ENCODE measurements around the gene ADAMTS20. TPM values are rescaled to one million over a fixed set of nuclear protein-coding genes. Genes with fewer than 3 reads are reported as not detected.

ADAMTS20 gene
- total and polyA plus RNA-seq, 5 donors from 2014 or later = not detected

- no peaks in the 10 kb centered on the region for H3K36me3 Mint-ChIP-seq
- Histone ChIP-seq H3K9me3 (ENCODE audit: control insufficient read depth in 2 of 2, low read length in 2 of 2) (no peaks in the 10 kb centered on the region), H3K27ac (ENCODE audit: insufficient read depth, low read length, poor library complexity, severe bottlenecking) (no peak overlapping the region), H3K36me3 (ENCODE audit: control insufficient read depth, insufficient read depth, low read length) (no peaks in the 10 kb centered on the region), H3K27me3 (ENCODE audit: control insufficient read depth, insufficient read depth, low read length) (no peaks in the 10 kb centered on the region), H3K4me3 (ENCODE audit: low read depth, low read length) (no peak overlapping the region), H3K4me1 (ENCODE audit: control insufficient read depth, insufficient read depth, low read length, poor library complexity, severe bottlenecking) (no peaks in the 10 kb centered on the region)
- peaks cover 5% of the 10 kb centered on the region for H3K27me3 Mint-ChIP-seq
- H3K4me1 Mint-ChIP-seq = no peaks in the 10 kb centered on the region
- H3K27ac Mint-ChIP-seq = no peak overlapping the region
- DNase-seq = no peak
- H3K4me3 Mint-ChIP-seq = no peak overlapping the region
- peaks cover 0 to 3% (median 0%) of the 10 kb centered on the region in 7 donors for H3K9me3 Mint-ChIP-seq
- ATAC-seq (ENCODE audit: low read depth in 2 of 2) = no peak
Observed at GRCh38 chr12:43336962-43337555, 214.9 kb downstream of the ADAMTS20 start.

GRCh38 chr12:43333644-43334043, 218.4 kb downstream of the ADAMTS20 start:
- Mint-ChIP-seq H3K4me3 (no peak overlapping the region), H3K9me3 (peaks cover 0 to 5% (median 0%) of the 10 kb centered on the region in 7 donors), H3K27ac (no peak overlapping the region), H3K4me1 (no peaks in the 10 kb centered on the region), H3K36me3 (no peaks in the 10 kb centered on the region), H3K27me3 (peaks cover 5% of the 10 kb centered on the region)
- Histone ChIP-seq H3K4me1 (ENCODE audit: control insufficient read depth, insufficient read depth, low read length, poor library complexity, severe bottlenecking) (no peaks in the 10 kb centered on the region), H3K36me3 (ENCODE audit: control insufficient read depth, insufficient read depth, low read length) (no peaks in the 10 kb centered on the region), H3K27me3 (ENCODE audit: control insufficient read depth, insufficient read depth, low read length) (no peaks in the 10 kb centered on the region), H3K4me3 (ENCODE audit: low read depth, low read length) (no peak overlapping the region), H3K9me3 (ENCODE audit: control insufficient read depth in 2 of 2, low read length in 2 of 2) (no peaks in the 10 kb centered on the region), H3K27ac (ENCODE audit: insufficient read depth, low read length, poor library complexity, severe bottlenecking) (no peak overlapping the region)
- no peak for ATAC-seq (ENCODE audit: low read depth in 2 of 2)
- no peak for DNase-seq

- peaks cover 0 to 7% (median 0%) of the 10 kb centered on the region in 7 donors for H3K9me3 Mint-ChIP-seq
- H3K4me3 ChIP-seq (ENCODE audit: low read depth, low read length) = no peak overlapping the region
Observed at GRCh38 chr12:43332977-43333640, 218.9 kb downstream of the ADAMTS20 start.

GRCh38 chr12:43331935-43332334, 220.1 kb downstream of the ADAMTS20 start:
- DNase-seq (no peak), ATAC-seq (ENCODE audit: low read depth in 2 of 2) (no peak)
- Mint-ChIP-seq H3K27me3 (peaks cover 5% of the 10 kb centered on the region), H3K36me3 (no peaks in the 10 kb centered on the region), H3K9me3 (peaks cover 0 to 7% (median 1%) of the 10 kb centered on the region in 7 donors), H3K4me3 (no peak overlapping the region), H3K27ac (no peak overlapping the region), H3K4me1 (no peaks in the 10 kb centered on the region)
- Histone ChIP-seq H3K9me3 (ENCODE audit: control insufficient read depth in 2 of 2, low read length in 2 of 2) (no peaks in the 10 kb centered on the region), H3K27me3 (ENCODE audit: control insufficient read depth, insufficient read depth, low read length) (no peaks in the 10 kb centered on the region), H3K36me3 (ENCODE audit: control insufficient read depth, insufficient read depth, low read length) (no peaks in the 10 kb centered on the region), H3K4me3 (ENCODE audit: low read depth, low read length) (no peak overlapping the region), H3K27ac (ENCODE audit: insufficient read depth, low read length, poor library complexity, severe bottlenecking) (no peak overlapping the region), H3K4me1 (ENCODE audit: control insufficient read depth, insufficient read depth, low read length, poor library complexity, severe bottlenecking) (no peaks in the 10 kb centered on the region)

More at GRCh38 chr12:43332977-43333640, 218.9 kb downstream of the ADAMTS20 start:
- Histone ChIP-seq H3K36me3 (ENCODE audit: control insufficient read depth, insufficient read depth, low read length) (no peaks in the 10 kb centered on the region), H3K27ac (ENCODE audit: insufficient read depth, low read length, poor library complexity, severe bottlenecking) (no peak overlapping the region), H3K4me1 (ENCODE audit: control insufficient read depth, insufficient read depth, low read length, poor library complexity, severe bottlenecking) (no peaks in the 10 kb centered on the region), H3K27me3 (ENCODE audit: control insufficient read depth, insufficient read depth, low read length) (no peaks in the 10 kb centered on the region), H3K9me3 (ENCODE audit: control insufficient read depth in 2 of 2, low read length in 2 of 2) (no peaks in the 10 kb centered on the region)
- Mint-ChIP-seq H3K4me1 (no peaks in the 10 kb centered on the region), H3K4me3 (no peak overlapping the region), H3K27me3 (peaks cover 5% of the 10 kb centered on the region), H3K36me3 (no peaks in the 10 kb centered on the region), H3K27ac (no peak overlapping the region)
- DNase-seq (no peak), ATAC-seq (ENCODE audit: low read depth in 2 of 2) (no peak)

- H3K9me3 Mint-ChIP-seq = peaks cover 0 to 13% (median 1%) of the 10 kb centered on the region in 7 donors
- no peaks in the 10 kb centered on the region for H3K27me3 Mint-ChIP-seq
- no peaks in the 10 kb centered on the region for H3K4me1 ChIP-seq (ENCODE audit: control insufficient read depth, insufficient read depth, low read length, poor library complexity, severe bottlenecking)
- H3K36me3 Mint-ChIP-seq = no peaks in the 10 kb centered on the region
- no peaks in the 10 kb centered on the region for H3K27me3 ChIP-seq (ENCODE audit: control insufficient read depth, insufficient read depth, low read length)
- H3K4me1 Mint-ChIP-seq = no peaks in the 10 kb centered on the region
- no peak overlapping the region for H3K27ac ChIP-seq (ENCODE audit: insufficient read depth, low read length, poor library complexity, severe bottlenecking)
- H3K4me3 Mint-ChIP-seq = no peak overlapping the region
- no peaks in the 10 kb centered on the region for H3K9me3 ChIP-seq (ENCODE audit: control insufficient read depth in 2 of 2, low read length in 2 of 2)
- no peaks in the 10 kb centered on the region for H3K36me3 ChIP-seq (ENCODE audit: control insufficient read depth, insufficient read depth, low read length)
- DNase-seq (no peak), ATAC-seq (ENCODE audit: low read depth in 2 of 2) (no peak)
- H3K27ac Mint-ChIP-seq = no peak overlapping the region
- H3K4me3 ChIP-seq (ENCODE audit: low read depth, low read length) = no peak overlapping the region
Observed at GRCh38 chr12:43329375-43329774, 222.6 kb downstream of the ADAMTS20 start.

GRCh38 chr12:43325786-43326185, 226.2 kb downstream of the ADAMTS20 start:
- no peak overlapping the region for H3K27ac ChIP-seq (ENCODE audit: insufficient read depth, low read length, poor library complexity, severe bottlenecking)
- H3K9me3 ChIP-seq (ENCODE audit: control insufficient read depth in 2 of 2, low read length in 2 of 2) = no peaks in the 10 kb centered on the region
- H3K4me1 Mint-ChIP-seq = no peaks in the 10 kb centered on the region
- DNase-seq (no peak), ATAC-seq (ENCODE audit: low read depth in 2 of 2) (no peak)
- no peak overlapping the region for H3K4me3 ChIP-seq (ENCODE audit: low read depth, low read length)
- H3K36me3 Mint-ChIP-seq = no peaks in the 10 kb centered on the region
- peaks cover 0 to 11% (median 3%) of the 10 kb centered on the region in 7 donors for H3K9me3 Mint-ChIP-seq
- H3K27me3 Mint-ChIP-seq = no peaks in the 10 kb centered on the region
- no peaks in the 10 kb centered on the region for H3K27me3 ChIP-seq (ENCODE audit: control insufficient read depth, insufficient read depth, low read length)
- no peaks in the 10 kb centered on the region for H3K4me1 ChIP-seq (ENCODE audit: control insufficient read depth, insufficient read depth, low read length, poor library complexity, severe bottlenecking)
- no peak overlapping the region for H3K4me3 Mint-ChIP-seq
- H3K36me3 ChIP-seq (ENCODE audit: control insufficient read depth, insufficient read depth, low read length) = no peaks in the 10 kb centered on the region
- no peak overlapping the region for H3K27ac Mint-ChIP-seq

- no peak overlapping the region for H3K27ac ChIP-seq (ENCODE audit: insufficient read depth, low read length, poor library complexity, severe bottlenecking)
- no peaks in the 10 kb centered on the region for H3K4me1 ChIP-seq (ENCODE audit: control insufficient read depth, insufficient read depth, low read length, poor library complexity, severe bottlenecking)
- no peaks in the 10 kb centered on the region for H3K4me1 Mint-ChIP-seq
- no peaks in the 10 kb centered on the region for H3K27me3 ChIP-seq (ENCODE audit: control insufficient read depth, insufficient read depth, low read length)
- ATAC-seq (ENCODE audit: low read depth in 2 of 2) = no peak
- no peaks in the 10 kb centered on the region for H3K27me3 Mint-ChIP-seq
- no peak overlapping the region for H3K4me3 ChIP-seq (ENCODE audit: low read depth, low read length)
- H3K9me3 ChIP-seq (ENCODE audit: control insufficient read depth in 2 of 2, low read length in 2 of 2) = no peaks in the 10 kb centered on the region
- DNase-seq = no peak
- H3K27ac Mint-ChIP-seq = no peak overlapping the region
- H3K36me3 Mint-ChIP-seq = no peaks in the 10 kb centered on the region
- peaks cover 0 to 4% (median 2%) of the 10 kb centered on the region in 7 donors for H3K9me3 Mint-ChIP-seq
- H3K4me3 Mint-ChIP-seq = no peak overlapping the region
- H3K36me3 ChIP-seq (ENCODE audit: control insufficient read depth, insufficient read depth, low read length) = no peaks in the 10 kb centered on the region
Observed at GRCh38 chr12:43320281-43320680, 231.7 kb downstream of the ADAMTS20 start.

- Mint-ChIP-seq H3K4me1 (no peaks in the 10 kb centered on the region), H3K27ac (no peak overlapping the region), H3K27me3 (no peaks in the 10 kb centered on the region), H3K4me3 (no peak overlapping the region), H3K36me3 (no peaks in the 10 kb centered on the region), H3K9me3 (peaks cover 0 to 3% (median 0%) of the 10 kb centered on the region in 7 donors)
- Histone ChIP-seq H3K27me3 (ENCODE audit: control insufficient read depth, insufficient read depth, low read length) (no peaks in the 10 kb centered on the region), H3K4me1 (ENCODE audit: control insufficient read depth, insufficient read depth, low read length, poor library complexity, severe bottlenecking) (no peaks in the 10 kb centered on the region), H3K27ac (ENCODE audit: insufficient read depth, low read length, poor library complexity, severe bottlenecking) (no peak overlapping the region), H3K4me3 (ENCODE audit: low read depth, low read length) (no peak overlapping the region), H3K9me3 (ENCODE audit: control insufficient read depth in 2 of 2, low read length in 2 of 2) (no peaks in the 10 kb centered on the region), H3K36me3 (ENCODE audit: control insufficient read depth, insufficient read depth, low read length) (no peaks in the 10 kb centered on the region)
- DNase-seq (no peak), ATAC-seq (ENCODE audit: low read depth in 2 of 2) (no peak)
Observed at GRCh38 chr12:43318021-43318420, 234.0 kb downstream of the ADAMTS20 start.
